ENCODE results near the gene TMEM171.

The TMEM171 gene

GRCh38 chr5:73131711-73132425 is 11.5 kb downstream of the TMEM171 start:
- peaks cover 0 to 7% of the 10 kb centered on the region in 2 experiments for H3K27me3 ChIP-seq (ENCODE audit: control insufficient read depth in 1 of 2, insufficient read depth in 1 of 2, low read length in 2 of 2)
- no peak overlapping the region for H3K18ac ChIP-seq (ENCODE audit: low read depth in 1 of 2, low read length in 2 of 2)
- no peak overlapping the region for H2BK5ac ChIP-seq (ENCODE audit: low read depth, low read length, poor library complexity, severe bottlenecking)
- H2AFZ ChIP-seq (ENCODE audit: low read depth, low read length), result no peak overlapping the region
- peaks cover 19% of the 10 kb centered on the region for H3K79me1 ChIP-seq (replicated peaks; ENCODE audit: low read length, poor library complexity, severe bottlenecking)
- H4K8ac ChIP-seq (ENCODE audit: low read length), result no peak overlapping the region
- no peak overlapping the region for H3K14ac ChIP-seq (ENCODE audit: low read length in 2 of 2)
- H2BK15ac ChIP-seq (ENCODE audit: low read depth, poor library complexity, severe bottlenecking), result no peak overlapping the region
- peak overlapping the region; percentile 50 for H3K27ac ChIP-seq (ENCODE audit: low read length, poor library complexity, severe bottlenecking)
- DNase-seq, result no peak
- WGBS, result 75% methylated on average over 1 of the region's 3 CpGs
- H2AK5ac ChIP-seq (ENCODE audit: low read length, severe bottlenecking), result no peak overlapping the region
- no peak overlapping the region for H4K91ac ChIP-seq (ENCODE audit: low read length)
- no peaks in the 10 kb centered on the region for H3K9me3 ChIP-seq (ENCODE audit: control insufficient read depth, low read length)
- no peak overlapping the region for H3K4ac ChIP-seq (ENCODE audit: low read depth in 1 of 2, low read length in 2 of 2)
- no peak overlapping the region for H2BK12ac ChIP-seq (ENCODE audit: low read length in 2 of 2)
- no peak overlapping the region for H3K4me2 ChIP-seq (ENCODE audit: low read length, poor library complexity, severe bottlenecking)
- H3K4me1 ChIP-seq (ENCODE audit: control insufficient read depth, insufficient read depth, low read depth, low read length), result peaks cover 34% of the 10 kb centered on the region
- peaks cover 26 to 43% of the 10 kb centered on the region in 2 experiments for H3K36me3 ChIP-seq (ENCODE audit: control insufficient read depth in 1 of 2, insufficient read depth in 2 of 2, low read depth in 1 of 2, low read length in 2 of 2)
- no peak overlapping the region for H3K9ac ChIP-seq (ENCODE audit: low read length)
- H3K4me3 ChIP-seq (ENCODE audit: insufficient read depth in 1 of 2, low read depth in 1 of 2, low read length in 2 of 2), result no peak overlapping the region
- no peak overlapping the region for H2BK120ac ChIP-seq (ENCODE audit: low read depth, low read length)
- no peak overlapping the region for H3K23ac ChIP-seq (ENCODE audit: low read length in 2 of 2)

GRCh38 chr5:73132759-73133158 is 12.4 kb downstream of the TMEM171 start:
- Histone ChIP-seq H3K4me2 (ENCODE audit: low read length, poor library complexity, severe bottlenecking) (no peak overlapping the region), H2BK12ac (ENCODE audit: low read length in 2 of 2) (no peak overlapping the region), H3K27me3 (ENCODE audit: control insufficient read depth in 1 of 2, insufficient read depth in 1 of 2, low read length in 2 of 2) (peaks cover 0 to 7% of the 10 kb centered on the region in 2 experiments), H3K79me1 (replicated peaks; ENCODE audit: low read length, poor library complexity, severe bottlenecking) (peaks cover 17% of the 10 kb centered on the region), H3K23ac (ENCODE audit: low read length in 2 of 2) (no peak overlapping the region), H4K91ac (ENCODE audit: low read length) (no peak overlapping the region), H3K36me3 (ENCODE audit: control insufficient read depth in 1 of 2, insufficient read depth in 2 of 2, low read depth in 1 of 2, low read length in 2 of 2) (peaks cover 21 to 42% of the 10 kb centered on the region in 2 experiments), H3K4me1 (ENCODE audit: control insufficient read depth, insufficient read depth, low read depth, low read length) (peaks cover 40% of the 10 kb centered on the region), H3K9me3 (ENCODE audit: control insufficient read depth, low read length) (no peaks in the 10 kb centered on the region), H3K27ac (ENCODE audit: low read length, poor library complexity, severe bottlenecking) (peak overlapping the region; percentile 7), H2AFZ (ENCODE audit: low read depth, low read length) (no peak overlapping the region), H3K14ac (ENCODE audit: low read length in 2 of 2) (no peak overlapping the region), H2BK120ac (ENCODE audit: low read depth, low read length) (no peak overlapping the region), H2BK5ac (ENCODE audit: low read depth, low read length, poor library complexity, severe bottlenecking) (no peak overlapping the region), H2AK5ac (ENCODE audit: low read length, severe bottlenecking) (no peak overlapping the region), H3K9ac (ENCODE audit: low read length) (no peak overlapping the region), H2BK15ac (ENCODE audit: low read depth, poor library complexity, severe bottlenecking) (no peak overlapping the region), H3K18ac (ENCODE audit: low read depth in 1 of 2, low read length in 2 of 2) (no peak overlapping the region), H4K8ac (ENCODE audit: low read length) (no peak overlapping the region), H3K4ac (ENCODE audit: low read depth in 1 of 2, low read length in 2 of 2) (no peak overlapping the region), H3K4me3 (ENCODE audit: insufficient read depth in 1 of 2, low read depth in 1 of 2, low read length in 2 of 2) (no peak overlapping the region)
- DNase-seq, result no peak
- WGBS, result 83% methylated on average over 1 of the region's 2 CpGs

DNA sequence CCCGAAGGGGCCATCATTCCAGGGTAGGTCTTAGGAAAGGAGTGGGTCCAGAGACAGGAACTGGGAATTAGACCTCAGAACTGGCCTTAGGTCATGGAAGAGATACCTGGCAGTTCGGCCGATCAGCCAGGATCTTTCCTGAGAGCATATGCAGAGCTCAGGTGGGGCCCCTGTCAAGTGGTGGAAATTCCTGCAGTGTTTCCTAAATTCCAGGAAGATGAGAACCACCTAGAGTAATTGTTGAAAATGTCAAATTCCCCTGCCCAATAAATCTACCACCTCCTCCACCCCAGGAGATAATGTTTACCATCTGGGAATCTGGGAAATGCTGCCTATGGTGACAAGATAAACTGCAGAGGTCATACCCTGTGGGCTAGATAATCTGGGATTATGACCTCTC is 14.6 kb downstream of the TMEM171 start:
- Histone ChIP-seq H3K4me3 (ENCODE audit: insufficient read depth in 1 of 2, low read depth in 1 of 2, low read length in 2 of 2) (no peak overlapping the region), H3K23ac (ENCODE audit: low read length in 2 of 2) (no peak overlapping the region), H3K4me2 (ENCODE audit: low read length, poor library complexity, severe bottlenecking) (no peak overlapping the region), H3K79me1 (replicated peaks; ENCODE audit: low read length, poor library complexity, severe bottlenecking) (peaks cover 3% of the 10 kb centered on the region), H3K27me3 (ENCODE audit: control insufficient read depth in 1 of 2, insufficient read depth in 1 of 2, low read length in 2 of 2) (peaks cover 0 to 7% of the 10 kb centered on the region in 2 experiments), H3K36me3 (ENCODE audit: control insufficient read depth in 1 of 2, insufficient read depth in 2 of 2, low read depth in 1 of 2, low read length in 2 of 2) (peaks cover 6 to 22% of the 10 kb centered on the region in 2 experiments), H3K4ac (ENCODE audit: low read depth in 1 of 2, low read length in 2 of 2) (no peak overlapping the region), H3K4me1 (ENCODE audit: control insufficient read depth, insufficient read depth, low read depth, low read length) (peaks cover 40% of the 10 kb centered on the region), H2AFZ (ENCODE audit: low read depth, low read length) (peak overlapping the region; percentile 44), H2AK5ac (ENCODE audit: low read length, severe bottlenecking) (peak overlapping the region; percentile 99), H2BK120ac (ENCODE audit: low read depth, low read length) (no peak overlapping the region), H4K8ac (ENCODE audit: low read length) (no peak overlapping the region), H3K18ac (ENCODE audit: low read depth in 1 of 2, low read length in 2 of 2) (no peak overlapping the region), H2BK5ac (ENCODE audit: low read depth, low read length, poor library complexity, severe bottlenecking) (peak overlapping the region; percentile 85), H3K14ac (ENCODE audit: low read length in 2 of 2) (no peak overlapping the region), H2BK12ac (ENCODE audit: low read length in 2 of 2) (no peak overlapping the region), H3K27ac (ENCODE audit: low read length, poor library complexity, severe bottlenecking) (peak overlapping the region; percentile 92), H3K9ac (ENCODE audit: low read length) (no peak overlapping the region), H3K9me3 (ENCODE audit: control insufficient read depth, low read length) (no peaks in the 10 kb centered on the region), H2BK15ac (ENCODE audit: low read depth, poor library complexity, severe bottlenecking) (peak overlapping the region; percentile 30), H4K91ac (ENCODE audit: low read length) (no peak overlapping the region)
- DNase-seq, result no peak
- WGBS, result 85% methylated on average over 3 of the region's 3 CpGs

DNA sequence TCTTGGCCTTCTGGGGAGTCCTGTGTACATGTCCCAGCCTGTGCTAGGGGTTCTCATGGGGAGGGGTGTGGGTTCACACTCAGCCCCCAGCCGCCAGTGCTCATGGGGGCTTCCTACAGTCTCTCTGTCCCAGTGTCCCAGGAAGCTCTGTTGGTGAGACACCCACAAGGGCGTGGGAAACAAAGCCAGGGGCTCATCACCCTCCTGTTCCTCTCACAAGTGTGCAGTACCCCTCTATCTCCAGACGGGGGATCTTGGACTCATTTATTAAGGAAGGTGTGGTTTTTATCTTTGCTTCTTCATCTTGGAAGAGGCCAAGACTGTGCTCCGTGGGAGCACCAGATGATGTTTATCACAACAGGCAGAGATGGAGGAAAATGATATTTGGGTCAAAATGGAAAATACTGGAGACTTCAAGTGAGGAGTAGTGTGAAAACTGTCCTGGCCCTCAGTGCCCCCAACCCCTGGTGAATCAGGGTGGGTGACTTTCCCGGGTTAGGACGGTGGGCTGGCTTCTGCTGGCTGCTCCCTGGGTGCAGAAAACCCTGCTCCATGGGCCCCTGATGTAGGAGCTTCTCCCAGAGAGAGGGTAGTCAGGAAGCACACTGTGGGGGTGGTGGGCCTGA is 15.2 kb downstream of the TMEM171 start:
- no peak overlapping the region for H4K8ac ChIP-seq (ENCODE audit: low read length)
- peak overlapping the region; percentile 99 for H2AK5ac ChIP-seq (ENCODE audit: low read length, severe bottlenecking)
- H2BK120ac ChIP-seq (ENCODE audit: low read depth, low read length), result no peak overlapping the region
- no peak overlapping the region for H4K91ac ChIP-seq (ENCODE audit: low read length)
- H3K79me1 ChIP-seq (replicated peaks; ENCODE audit: low read length, poor library complexity, severe bottlenecking), result peaks cover 2% of the 10 kb centered on the region
- peaks cover under 1 to 19% of the 10 kb centered on the region in 2 experiments for H3K36me3 ChIP-seq (ENCODE audit: control insufficient read depth in 1 of 2, insufficient read depth in 2 of 2, low read depth in 1 of 2, low read length in 2 of 2)
- no peak overlapping the region for H3K9ac ChIP-seq (ENCODE audit: low read length)
- H3K14ac ChIP-seq (ENCODE audit: low read length in 2 of 2), result no peak overlapping the region
- peak; percentile 45 for DNase-seq
- no peak overlapping the region for H3K23ac ChIP-seq (ENCODE audit: low read length in 2 of 2)
- peak overlapping the region; percentile 92 for H3K27ac ChIP-seq (ENCODE audit: low read length, poor library complexity, severe bottlenecking)
- no peaks in the 10 kb centered on the region for H3K9me3 ChIP-seq (ENCODE audit: control insufficient read depth, low read length)
- H2BK12ac ChIP-seq (ENCODE audit: low read length in 2 of 2), result no peak overlapping the region
- no peak overlapping the region for H3K4ac ChIP-seq (ENCODE audit: low read depth in 1 of 2, low read length in 2 of 2)
- H2BK5ac ChIP-seq (ENCODE audit: low read depth, low read length, poor library complexity, severe bottlenecking), result peak overlapping the region; percentile 93
- peaks cover 0 to 7% of the 10 kb centered on the region in 2 experiments for H3K27me3 ChIP-seq (ENCODE audit: control insufficient read depth in 1 of 2, insufficient read depth in 1 of 2, low read length in 2 of 2)
- peak overlapping the region; percentile 30 for H2BK15ac ChIP-seq (ENCODE audit: low read depth, poor library complexity, severe bottlenecking)
- peaks cover 35% of the 10 kb centered on the region for H3K4me1 ChIP-seq (ENCODE audit: control insufficient read depth, insufficient read depth, low read depth, low read length)
- no peak overlapping the region for H2AFZ ChIP-seq (ENCODE audit: low read depth, low read length)
- no peak overlapping the region for H3K4me2 ChIP-seq (ENCODE audit: low read length, poor library complexity, severe bottlenecking)
- H3K18ac ChIP-seq (ENCODE audit: low read depth in 1 of 2, low read length in 2 of 2), result no peak overlapping the region
- no peak overlapping the region for H3K4me3 ChIP-seq (ENCODE audit: insufficient read depth in 1 of 2, low read depth in 1 of 2, low read length in 2 of 2)
- 75% methylated on average over 6 of the region's 6 CpGs for WGBS

Data from mesenchymal stem cell (in vitro differentiated cells and primary cell).